ENCODE results near the gene CLN5. TPM values are rescaled to one million over a fixed set of nuclear protein-coding genes. Genes with fewer than 3 reads are reported as not detected.

Gene CLN5
- total and polyA plus RNA-seq, 2 of the 4 experiments (the other 2 are of a cell fraction): 11.3 to 15.1 TPM

DNA sequence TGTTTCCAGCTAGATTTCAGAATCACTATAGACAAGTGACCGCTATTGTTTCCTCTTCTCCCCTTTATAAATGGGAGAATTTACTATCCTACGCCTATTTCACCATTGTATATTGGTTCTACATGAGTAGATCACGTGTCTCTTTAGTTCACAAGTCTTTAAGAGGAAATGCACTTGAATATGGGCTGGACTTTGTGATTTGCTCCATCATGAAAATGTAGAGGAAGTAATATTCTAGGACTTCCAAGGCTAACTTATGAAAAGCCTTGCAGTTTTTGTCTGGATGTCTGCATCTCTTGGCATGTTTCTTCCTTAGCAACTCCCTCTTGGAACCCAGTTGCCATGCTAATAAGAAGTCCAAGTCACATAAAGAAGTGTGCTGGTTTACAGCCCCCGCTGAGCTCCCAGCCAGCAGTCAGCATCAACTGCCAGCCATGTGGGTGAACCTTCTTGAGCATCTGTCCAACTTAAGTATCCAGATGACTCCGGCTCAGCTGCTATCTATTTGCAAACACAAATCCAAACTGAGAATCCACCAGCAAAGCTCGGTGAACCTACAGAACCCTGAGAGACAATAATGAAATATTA, 39.9 kb downstream of the CLN5 start:
- WGBS, 2 experiments (ENCODE audit: extremely low coverage in 2 of 2, insufficient read length in 1 of 2): no CpG with 5 or more reads among the region's 6 CpGs
- Histone ChIP-seq H2AK5ac (ENCODE audit: low read depth, low read length) (no peak overlapping the region), H3K27me3 (ENCODE audit: control insufficient read depth, insufficient read depth, low read length) (no peaks in the 10 kb centered on the region), H3K4ac (ENCODE audit: low read depth, low read length) (no peak overlapping the region), H3K4me1 (ENCODE audit: control insufficient read depth, insufficient read depth, low read length) (peaks cover 5% of the 10 kb centered on the region; the same call in 1 of the 2 replicates), H2BK120ac (ENCODE audit: low read depth, low read length) (no peak overlapping the region), H3K27ac (ENCODE audit: insufficient read depth, low read length) (no peak overlapping the region), H4K5ac (ENCODE audit: low read depth, low read length) (no peak overlapping the region), H3K79me1 (ENCODE audit: low read depth in 1 of 2, low read length in 2 of 2) (peaks cover 0 to 6% of the 10 kb centered on the region in 2 experiments; a peak in 2 of 4 replicates), H4K20me1 (ENCODE audit: insufficient read depth, low read length) (no peaks in the 10 kb centered on the region), H4K91ac (ENCODE audit: insufficient read depth, low read depth, low read length) (no peak overlapping the region), H3K4me3 (ENCODE audit: insufficient read depth, low read depth, low read length) (no peak overlapping the region), H4K8ac (ENCODE audit: low read depth in 2 of 2, low read length in 2 of 2) (no peak overlapping the region), H3K9me1 (ENCODE audit: insufficient read depth, low read length) (peaks cover 3% of the 10 kb centered on the region), H3K36me3 (ENCODE audit: control insufficient read depth, insufficient read depth, low read length) (no peaks in the 10 kb centered on the region), H3K4me2 (ENCODE audit: low read depth, low read length) (no peak overlapping the region), H3K14ac (replicated peaks; ENCODE audit: low read depth, low read length) (no peak overlapping the region), H2AFZ (replicated peaks; ENCODE audit: low read length, poor library complexity) (no peak overlapping the region), H3K9ac (ENCODE audit: low read depth, low read length) (no peak overlapping the region), H2AK9ac (replicated peaks; ENCODE audit: low read depth, low read length, poor library complexity) (no peak overlapping the region), H3K9me3 (ENCODE audit: control insufficient read depth, insufficient read depth, low read length) (no peaks in the 10 kb centered on the region), H3K56ac (ENCODE audit: extremely low read depth, insufficient read depth, low read length) (no peak overlapping the region), H3K18ac (ENCODE audit: low read depth, low read length) (no peak overlapping the region), H3K23ac (ENCODE audit: low read depth, low read length) (no peak overlapping the region), H2BK5ac (ENCODE audit: low read depth, low read length, poor library complexity, severe bottlenecking) (no peak overlapping the region), H2BK15ac (ENCODE audit: low read depth, low read length) (no peak overlapping the region), H2BK20ac (ENCODE audit: low read depth, low read length) (no peak overlapping the region)
- DNase-seq: no peak
- intact Hi-C loops (cut with micrococcal nuclease): no loop called here
- no peak for TF ChIP-seq SMC3 (IDR thresholded peaks at IDR 0.05; ENCODE audit: low read depth, low read length)
- TF ChIP-seq CHD1 (IDR thresholded peaks at IDR 0.05; ENCODE audit: low read depth, low read length): no peak
- TF ChIP-seq, protein P1, sequence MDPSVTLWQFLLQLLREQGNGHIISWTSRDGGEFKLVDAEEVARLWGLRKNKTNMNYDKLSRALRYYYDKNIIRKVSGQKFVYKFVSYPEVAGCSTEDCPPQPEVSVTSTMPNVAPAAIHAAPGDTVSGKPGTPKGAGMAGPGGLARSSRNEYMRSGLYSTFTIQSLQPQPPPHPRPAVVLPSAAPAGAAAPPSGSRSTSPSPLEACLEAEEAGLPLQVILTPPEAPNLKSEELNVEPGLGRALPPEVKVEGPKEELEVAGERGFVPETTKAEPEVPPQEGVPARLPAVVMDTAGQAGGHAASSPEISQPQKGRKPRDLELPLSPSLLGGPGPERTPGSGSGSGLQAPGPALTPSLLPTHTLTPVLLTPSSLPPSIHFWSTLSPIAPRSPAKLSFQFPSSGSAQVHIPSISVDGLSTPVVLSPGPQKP (IDR thresholded peaks at IDR 0.05; ENCODE audit: borderline replicate concordance, low read depth, low read length): no peak
- TF ChIP-seq MAZ (IDR thresholded peaks at IDR 0.05; ENCODE audit: borderline replicate concordance, low read depth, low read length): no peak
- no peak for TF ChIP-seq RCOR1 (IDR thresholded peaks at IDR 0.05; ENCODE audit: insufficient replicate concordance, low read length)
- ChIA-PET CTCF (no interaction called here), POLR2A (ENCODE audit: unreplicated experiment) (no interaction called here)
- in situ Hi-C loops (cut with MboI; ENCODE audit: low sequenced_read_pairs): no loop called here
- BruUV-seq (replicated peaks): no TSS peak
- dilution Hi-C loops (cut with HindIII; ENCODE audit: low sequenced_read_pairs, unreplicated experiment): no loop called here
- ATAC-seq (ENCODE audit: low read depth): no peak
